ENCODE results near the gene GPR157.
"Not testable (repeated sequence)": the region's sequence is repeated elsewhere in the genome, so short reads cannot be mapped to it uniquely, and the experiment has no call there.

Gene GPR157

GRCh38 chr1:9146156-9146555 is 17.3 kb upstream of the GPR157 start:
- DNase-seq (ENCODE audit: low read depth, low spot score), result no peak

DNA sequence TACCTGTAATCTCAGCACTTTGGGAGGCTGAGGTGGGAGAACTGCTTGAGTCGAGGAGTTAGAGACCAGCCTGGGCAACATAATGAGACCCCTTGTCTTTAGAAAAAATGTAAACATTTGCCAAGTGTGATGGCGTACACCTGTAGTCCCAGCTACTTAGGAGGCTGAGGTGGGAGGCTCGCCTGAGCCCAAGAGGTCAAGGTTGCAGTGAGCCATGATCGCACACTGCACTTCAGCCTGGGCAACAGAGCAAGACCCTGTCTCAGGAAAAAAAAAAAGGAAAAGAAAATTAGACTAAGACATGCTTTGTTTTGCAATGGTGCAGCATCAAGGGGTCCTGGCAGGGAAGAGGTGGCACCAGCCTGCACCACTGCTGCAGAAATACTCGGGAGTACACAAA is 16.8 kb upstream of the GPR157 start:
- no peak for DNase-seq (ENCODE audit: low read depth, low spot score)

- peak; percentile 36 for DNase-seq (ENCODE audit: low read depth, low spot score)
Measured at GRCh38 chr1:9145021-9145668, 16.2 kb upstream of the GPR157 start.

GRCh38 chr1:9144494-9144893 is 15.6 kb upstream of the GPR157 start:
- not testable (repeated sequence) for DNase-seq (ENCODE audit: low read depth, low spot score)

DNA sequence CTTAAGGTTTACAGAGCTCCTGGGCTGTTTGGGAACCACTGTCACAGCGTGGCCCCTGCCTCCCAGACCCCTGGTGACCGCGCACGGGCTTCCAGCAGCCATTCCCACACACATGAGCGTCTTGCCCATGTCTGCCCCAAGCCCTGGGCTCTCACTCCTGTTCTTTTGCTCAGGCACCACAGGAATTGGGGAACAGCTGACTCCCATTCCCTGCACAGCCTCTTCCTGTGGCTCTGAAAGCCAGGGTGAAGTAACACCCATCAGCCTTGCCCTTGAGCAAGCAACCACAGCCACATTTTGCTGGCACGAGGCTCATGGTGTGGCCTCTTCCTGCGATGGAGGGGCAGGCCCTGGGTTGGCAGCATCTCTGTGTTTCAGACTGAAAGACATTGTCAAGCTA is 14.3 kb upstream of the GPR157 start:
- DNase-seq (ENCODE audit: low read depth, low spot score), result no peak

DNA sequence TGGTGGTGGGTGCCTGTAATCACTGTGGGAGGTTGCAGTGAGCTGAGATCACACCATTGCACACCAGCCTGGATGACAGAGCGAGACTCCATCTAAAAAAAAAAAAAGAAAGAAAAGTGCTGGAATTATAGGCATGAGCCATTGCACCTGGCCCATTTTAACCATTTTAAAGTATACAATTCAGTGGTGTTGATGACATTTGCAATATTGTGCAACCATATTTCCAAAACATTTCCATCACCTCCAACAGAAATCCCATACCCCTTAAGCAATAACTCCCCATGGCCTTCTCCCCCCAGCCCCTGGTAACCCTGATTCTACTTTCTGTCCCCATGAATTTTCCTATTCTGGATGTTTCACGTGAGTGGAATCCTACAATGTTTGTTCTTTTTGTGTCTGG is 11.0 kb upstream of the GPR157 start:
- no peak for DNase-seq (ENCODE audit: low read depth, low spot score)

DNA sequence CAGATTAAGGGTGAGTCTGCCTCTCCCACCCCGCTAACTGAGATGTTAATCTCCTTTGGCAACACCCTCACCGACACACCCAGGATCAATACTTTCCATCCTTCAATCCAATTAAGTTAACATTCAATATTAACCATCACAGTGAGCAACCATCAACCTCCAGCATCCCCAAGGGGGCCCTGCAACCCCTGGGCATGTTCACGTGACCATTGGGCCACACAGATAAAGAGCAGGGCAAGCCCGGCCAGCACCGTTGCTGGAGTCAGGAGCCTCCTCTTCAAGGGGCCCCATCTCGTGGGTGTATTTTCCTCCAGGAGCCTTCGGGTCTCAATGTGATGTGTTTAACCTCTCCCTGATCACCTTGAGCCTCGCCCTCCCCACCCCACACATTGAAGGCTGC is 8.0 kb upstream of the GPR157 start:
- DNase-seq (ENCODE audit: low read depth, low spot score), result no peak

DNA sequence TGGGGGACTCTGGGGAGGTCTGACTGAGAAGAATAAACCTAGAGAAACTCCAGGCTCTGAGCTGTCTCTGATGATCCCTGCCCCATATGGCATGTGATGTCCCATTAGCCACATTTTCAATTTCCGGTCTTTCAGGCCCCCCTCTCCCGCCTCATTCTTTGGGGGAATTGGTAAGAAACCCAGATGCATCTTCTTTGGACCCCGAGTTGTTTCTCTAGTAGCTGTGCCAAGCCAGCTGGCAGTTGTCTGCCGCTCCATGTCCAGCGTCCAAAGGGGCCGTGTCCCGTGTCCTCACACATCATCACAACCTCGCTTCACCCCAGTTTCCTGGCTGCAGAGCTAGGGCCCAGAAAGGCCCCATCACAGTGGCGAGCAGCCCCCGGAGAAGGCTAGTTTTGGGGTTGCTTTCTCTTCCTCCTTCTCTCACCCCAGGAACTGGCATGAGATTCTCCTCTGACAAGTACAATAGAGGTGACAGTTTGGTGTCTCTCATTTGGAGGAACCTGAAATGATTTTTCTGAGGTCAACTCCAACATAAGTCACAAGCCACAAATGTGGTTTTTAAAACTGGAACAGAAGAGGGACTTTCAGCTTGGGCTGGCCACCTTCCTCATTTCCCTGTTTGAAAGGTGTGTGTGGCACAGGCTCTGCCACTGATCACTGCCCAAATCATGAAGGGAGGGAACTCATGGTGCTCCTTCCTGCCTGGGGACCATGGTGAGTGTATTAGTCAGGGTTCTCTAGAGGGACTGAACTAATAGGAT is 6.4 kb upstream of the GPR157 start:
- DNase-seq (ENCODE audit: low read depth, low spot score), result no peak

- DNase-seq (ENCODE audit: low read depth, low spot score), result no peak
Measured at GRCh38 chr1:9133870-9134585, 5.1 kb upstream of the GPR157 start.

GRCh38 chr1:9129266-9130041 is 552 bp upstream of the GPR157 start:
- DNase-seq (ENCODE audit: low read depth, low spot score), result peak; percentile 71

DNA sequence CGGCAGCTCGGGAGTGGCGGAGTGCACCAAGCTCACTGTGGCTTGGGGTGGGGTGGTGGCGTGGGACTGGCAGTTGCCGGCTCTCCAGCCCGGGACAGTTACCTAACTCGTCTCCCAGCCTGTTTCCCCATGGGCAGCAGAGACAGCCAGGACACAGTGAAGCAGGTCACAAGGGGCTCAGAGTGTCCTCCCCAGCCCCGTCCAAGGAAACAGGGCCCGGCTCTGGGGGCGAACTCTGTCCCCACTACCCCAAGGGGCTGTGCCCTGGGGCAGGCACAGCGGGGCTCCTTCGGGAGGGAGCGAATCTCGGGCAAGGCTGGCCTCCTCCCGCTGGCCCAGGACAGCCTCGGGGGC is 759 bp downstream of the GPR157 start:
- DNase-seq (ENCODE audit: low read depth, low spot score), result peak; percentile 43

DNA sequence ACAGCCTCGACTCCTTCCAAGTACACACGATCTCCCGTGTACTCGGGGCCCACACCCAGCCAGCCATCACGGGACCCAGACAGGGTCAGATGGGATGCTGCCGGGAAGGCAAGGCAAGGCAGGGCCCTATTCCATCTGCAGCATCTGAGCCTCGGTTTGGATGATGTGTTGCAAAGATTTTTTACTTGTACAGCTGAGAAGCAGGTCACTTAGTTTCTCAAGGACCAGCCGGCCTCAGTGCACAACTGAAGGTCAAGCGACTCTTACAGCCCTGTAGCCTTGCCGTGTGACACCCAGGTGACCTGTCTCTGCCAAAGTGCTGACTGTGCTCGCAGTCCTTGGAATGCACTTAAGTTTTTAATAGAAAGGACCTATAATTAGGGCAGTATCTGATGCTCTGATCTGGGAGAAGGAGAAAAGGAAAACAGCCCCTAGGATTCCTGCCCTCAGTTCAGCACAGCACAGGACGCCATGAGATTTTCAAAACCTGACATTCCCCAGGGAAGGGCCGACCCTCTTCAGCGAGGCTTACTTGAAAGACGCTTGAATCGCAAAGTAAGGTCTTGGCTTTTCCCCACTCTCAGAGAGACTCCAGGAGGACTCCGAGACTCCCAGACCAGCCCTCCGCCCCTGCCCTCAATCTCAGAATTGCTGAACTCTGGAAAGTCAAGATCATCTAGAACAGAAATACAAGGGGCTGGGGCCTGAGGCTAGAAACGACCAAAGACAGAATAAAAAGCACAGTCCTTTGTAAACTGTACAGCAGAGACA is 1.3 kb downstream of the GPR157 start:
- peak; percentile 53 for DNase-seq (ENCODE audit: low read depth, low spot score)

DNA sequence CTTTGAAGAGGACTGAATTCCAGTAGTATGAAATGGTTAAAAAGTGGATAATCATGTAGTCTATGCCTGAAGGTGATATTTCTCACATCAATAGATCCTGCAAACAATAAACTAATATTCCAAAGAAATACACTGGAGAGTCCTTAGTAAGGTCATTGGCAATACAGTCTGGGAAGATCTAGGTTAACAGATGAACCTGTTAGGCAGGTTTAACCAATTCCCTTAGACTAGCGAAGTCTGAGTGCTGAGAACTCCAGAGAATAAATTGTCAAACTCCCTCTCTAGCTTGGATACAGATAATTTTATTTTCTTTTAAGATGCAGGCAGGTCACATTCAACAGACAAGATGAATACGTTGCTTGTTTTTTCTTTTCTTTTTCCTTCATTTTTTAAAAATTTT is 2.4 kb downstream of the GPR157 start:
- DNase-seq (ENCODE audit: low read depth, low spot score), result no peak

DNA sequence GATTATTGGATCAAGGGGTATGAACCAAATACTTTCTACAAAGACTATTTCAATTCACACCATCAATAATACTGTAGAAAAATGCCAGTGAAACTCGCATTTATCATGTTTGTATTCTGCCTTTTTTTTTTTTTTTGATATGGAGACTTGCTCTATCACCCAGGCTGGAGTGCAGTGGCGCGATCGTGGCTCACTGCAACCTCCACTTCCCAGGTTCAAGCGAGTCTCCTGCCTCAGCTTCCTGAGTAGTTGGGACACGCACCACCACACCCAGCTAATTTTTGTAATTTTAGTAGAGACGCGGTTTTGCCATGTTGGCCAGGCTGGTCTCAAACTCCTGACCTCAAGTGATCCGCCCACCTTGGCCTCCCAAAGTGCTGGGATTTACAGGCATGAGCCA is 3.1 kb downstream of the GPR157 start:
- DNase-seq (ENCODE audit: low read depth, low spot score), result not testable (repeated sequence)

DNA sequence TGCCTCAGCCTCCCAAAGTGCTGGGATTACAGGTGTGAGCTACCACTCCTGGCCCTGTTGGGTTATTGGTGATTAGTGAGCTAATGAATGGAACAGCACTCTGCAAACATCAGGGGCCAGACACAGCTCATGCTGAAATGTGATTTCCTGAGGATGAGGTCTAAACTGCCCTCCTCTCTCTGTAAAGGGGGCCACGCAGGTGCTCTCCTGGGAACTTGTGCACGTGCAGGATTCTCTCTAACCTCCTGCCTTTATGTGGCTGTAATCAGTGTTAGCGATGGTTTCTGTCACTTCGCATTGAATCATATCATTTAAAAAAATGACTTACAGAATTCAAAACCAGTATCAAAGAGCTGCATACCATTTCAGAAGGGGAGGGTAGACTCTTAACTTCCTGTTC is 3.6 kb downstream of the GPR157 start:
- DNase-seq (ENCODE audit: low read depth, low spot score), result no peak

- not testable (repeated sequence) for DNase-seq (ENCODE audit: low read depth, low spot score)
Measured at GRCh38 chr1:9124389-9124788, 4.5 kb downstream of the GPR157 start.

GRCh38 chr1:9123665-9124064 is 5.2 kb downstream of the GPR157 start:
- DNase-seq (ENCODE audit: low read depth, low spot score), result not testable (repeated sequence)

GRCh38 chr1:9121496-9122409 is 7.1 kb downstream of the GPR157 start:
- DNase-seq (ENCODE audit: low read depth, low spot score), result no peak

DNA sequence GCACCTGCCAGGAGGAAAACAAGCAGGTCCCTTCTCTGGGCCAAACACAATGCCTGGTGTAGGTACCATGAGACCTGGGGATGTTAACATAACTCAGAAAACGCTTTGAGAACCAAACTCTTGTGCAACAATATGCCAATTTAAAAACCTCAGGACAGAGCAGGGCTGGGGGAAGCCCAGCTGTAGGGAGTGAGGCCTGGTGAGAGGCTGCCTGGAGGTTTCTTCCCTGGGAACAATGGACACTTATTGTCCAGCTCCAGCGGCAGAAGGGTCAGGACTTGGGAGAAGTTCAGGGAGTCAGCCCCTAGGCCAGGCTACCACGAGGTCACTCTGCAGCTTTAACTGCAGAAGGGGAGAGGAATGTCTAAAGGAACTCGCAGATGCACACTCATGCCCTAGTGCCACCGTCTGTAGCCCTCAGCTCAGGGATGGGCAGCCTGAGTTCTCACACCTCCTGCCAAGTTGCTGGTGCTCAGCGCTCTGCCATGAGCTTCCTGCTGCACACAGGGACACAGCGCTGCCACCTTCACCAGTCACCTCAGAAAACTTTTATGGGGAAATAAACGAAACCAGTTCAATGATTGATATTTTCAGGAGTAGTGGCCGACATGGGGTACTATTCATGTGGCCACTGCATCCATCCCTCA is 8.5 kb downstream of the GPR157 start:
- peak; percentile 29 for DNase-seq (ENCODE audit: low read depth, low spot score)

GRCh38 chr1:9119745-9120144 is 9.2 kb downstream of the GPR157 start:
- DNase-seq (ENCODE audit: low read depth, low spot score), result no peak

Data from ELF-1 (cell line).